ENCODE data around the gene DMGDH.

DMGDH gene

GRCh38 chr5:78975035-78975434 is 94.4 kb downstream of the DMGDH start:
- no peak for TF ChIP-seq Cebpa-rat (IDR thresholded peaks at IDR 0.05)
- H3K27ac ChIP-seq = no peak overlapping the region
- no peak overlapping the region for H3K4me2 ChIP-seq
- H3K4me1 ChIP-seq = peaks cover 3 to 39% (median 10%) of the 10 kb centered on the region in 10 experiments; a peak in 16 of 20 replicates
- peaks cover 0 to 53% (median 25%) of the 10 kb centered on the region in 11 experiments; a peak in 13 of 22 replicates for H4K20me1 ChIP-seq
- H3K9ac ChIP-seq = no peak overlapping the region
- 0 out of 22 replicates have a peak, but pooled peaks cover 0 to 6% (median 0%) of the 10 kb centered on the region in 11 experiments for H3K36me3 ChIP-seq
- H3K9me3 ChIP-seq (replicated peaks in 1 of 11) = peaks cover 0 to 8% (median 0%) of the 10 kb centered on the region in 11 experiments; a peak in 2 of 22 replicates
- H3K27me3 ChIP-seq = no peaks in the 10 kb centered on the region
- no peak overlapping the region for H3K4me3 ChIP-seq

DNA sequence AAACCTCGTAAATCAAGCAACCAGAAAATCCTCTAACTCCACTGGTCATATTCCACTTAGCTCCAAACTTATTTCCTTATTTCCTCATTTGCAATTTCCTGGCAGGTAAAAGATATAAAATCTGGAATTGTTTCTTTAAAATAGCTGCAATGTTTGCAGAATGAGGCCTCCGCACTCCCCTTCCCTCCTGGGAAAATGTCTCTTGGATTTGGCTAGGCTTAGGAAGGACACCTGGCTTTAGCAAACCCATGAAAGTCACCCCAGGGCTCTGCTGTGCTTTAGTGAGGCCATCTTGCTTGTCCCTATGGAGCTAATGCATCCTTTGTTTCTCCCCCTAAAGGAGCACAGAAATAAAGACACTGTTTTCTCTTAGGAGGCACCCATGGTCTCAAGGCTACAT is 94.9 kb downstream of the DMGDH start:
- Histone ChIP-seq H4K20me1 (peaks cover 0 to 54% (median 25%) of the 10 kb centered on the region in 11 experiments; a peak in 13 of 22 replicates), H3K4me3 (no peak overlapping the region), H3K4me1 (peaks cover 3 to 35% (median 8%) of the 10 kb centered on the region in 10 experiments; a peak in 16 of 20 replicates), H3K9ac (no peak overlapping the region), H3K36me3 (0 out of 22 replicates have a peak, but pooled peaks cover 0 to 6% (median 0%) of the 10 kb centered on the region in 11 experiments), H3K4me2 (no peak overlapping the region), H3K27ac (no peak overlapping the region), H3K9me3 (replicated peaks in 1 of 11) (peaks cover 0 to 8% (median 0%) of the 10 kb centered on the region in 11 experiments; a peak in 2 of 22 replicates), H3K27me3 (no peaks in the 10 kb centered on the region)
- no peak for TF ChIP-seq Cebpa-rat (IDR thresholded peaks at IDR 0.05)

DNA sequence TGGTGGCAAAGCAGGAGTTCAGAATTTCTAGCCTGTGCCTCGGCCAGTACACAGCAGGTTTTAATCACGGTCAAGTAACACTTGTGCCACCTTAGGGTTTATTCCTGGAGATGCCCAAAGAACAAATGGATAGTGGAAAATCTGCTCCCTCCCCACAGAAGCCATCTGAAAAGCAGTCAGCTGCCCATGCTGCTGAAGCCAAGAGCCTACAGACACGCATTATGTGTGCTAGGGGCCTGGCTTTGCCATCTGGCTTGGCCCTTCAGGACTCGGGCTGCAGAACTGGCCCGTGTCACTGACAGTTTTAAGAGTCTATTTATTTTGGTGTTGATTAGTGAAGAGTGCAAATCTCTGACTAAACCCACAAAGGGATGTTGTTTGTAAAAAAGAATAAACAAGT is 95.5 kb downstream of the DMGDH start:
- Histone ChIP-seq H3K9ac (no peak overlapping the region), H3K27me3 (no peaks in the 10 kb centered on the region), H3K4me1 (peaks cover 3 to 31% (median 7%) of the 10 kb centered on the region in 10 experiments; a peak in 16 of 20 replicates), H3K36me3 (peaks cover 0 to 1% (median under 1%) of the 10 kb centered on the region in 11 experiments; a peak in 8 of 22 replicates), H3K4me3 (no peak overlapping the region), H3K27ac (no peak overlapping the region), H4K20me1 (peaks cover 0 to 54% (median 25%) of the 10 kb centered on the region in 11 experiments; a peak in 13 of 22 replicates), H3K4me2 (peak overlapping the region in 1 of 11 experiments; percentile 78; a peak in 1 of 22 replicates), H3K9me3 (replicated peaks in 1 of 11) (peaks cover 0 to 8% (median 0%) of the 10 kb centered on the region in 11 experiments; a peak in 1 of 22 replicates)
- TF ChIP-seq Cebpa-rat (IDR thresholded peaks at IDR 0.05) = no peak

DNA sequence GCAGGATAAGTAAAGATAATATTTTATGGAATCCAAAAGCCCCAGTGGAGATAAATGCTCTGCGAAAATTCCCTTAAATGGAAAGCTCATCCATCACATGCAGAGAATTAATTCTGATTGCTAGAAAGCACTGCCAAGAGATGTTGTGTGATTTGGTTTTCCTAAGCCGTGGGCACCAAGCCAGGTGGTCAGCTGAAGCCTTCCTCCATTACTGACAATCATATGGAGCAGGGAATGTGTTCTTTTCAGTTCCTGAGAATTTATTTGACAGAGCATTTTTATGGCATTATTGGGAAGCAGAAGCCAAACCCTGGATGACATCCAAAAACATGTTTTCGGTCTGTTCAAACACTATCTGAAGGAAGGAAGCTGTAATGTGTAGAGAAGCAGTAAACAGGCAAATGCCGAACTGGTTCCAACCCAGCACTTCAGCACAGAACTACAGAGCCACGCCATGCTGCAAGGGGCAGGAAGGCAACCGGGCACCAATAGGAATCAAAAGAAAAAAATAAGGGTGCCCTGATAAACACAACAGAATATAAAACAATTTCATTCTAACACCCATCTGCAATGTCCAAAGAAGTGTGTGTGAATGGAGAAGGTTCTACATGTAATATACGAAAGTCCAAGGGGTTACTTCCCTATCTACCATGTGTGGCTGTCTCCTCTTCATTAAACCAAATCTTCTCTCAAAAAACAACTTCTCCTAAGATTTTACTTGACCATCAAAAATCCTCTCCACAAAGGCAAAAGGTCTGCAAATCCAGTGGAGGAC is 96.6 kb downstream of the DMGDH start:
- Histone ChIP-seq H3K27ac (no peak overlapping the region), H3K4me1 (peaks cover 3 to 24% (median 7%) of the 10 kb centered on the region in 10 experiments; a peak in 16 of 20 replicates), H3K27me3 (no peaks in the 10 kb centered on the region), H3K4me3 (no peak overlapping the region), H3K36me3 (peaks cover 0 to 12% (median 7%) of the 10 kb centered on the region in 11 experiments; a peak in 11 of 22 replicates), H4K20me1 (peaks cover 0 to 54% (median 25%) of the 10 kb centered on the region in 11 experiments; a peak in 12 of 22 replicates), H3K9ac (no peak overlapping the region), H3K4me2 (peak overlapping the region in 5 of 11 experiments; percentile 4 to 78 (median 22); a peak in 5 of 22 replicates), H3K9me3 (replicated peaks in 1 of 11) (peaks cover 0 to 6% (median 0%) of the 10 kb centered on the region in 11 experiments; a peak in 1 of 22 replicates)
- TF ChIP-seq Cebpa-rat (IDR thresholded peaks at IDR 0.05) = no peak

GRCh38 chr5:78971998-78972397 is 97.5 kb downstream of the DMGDH start:
- no peak overlapping the region for H3K4me2 ChIP-seq

DNA sequence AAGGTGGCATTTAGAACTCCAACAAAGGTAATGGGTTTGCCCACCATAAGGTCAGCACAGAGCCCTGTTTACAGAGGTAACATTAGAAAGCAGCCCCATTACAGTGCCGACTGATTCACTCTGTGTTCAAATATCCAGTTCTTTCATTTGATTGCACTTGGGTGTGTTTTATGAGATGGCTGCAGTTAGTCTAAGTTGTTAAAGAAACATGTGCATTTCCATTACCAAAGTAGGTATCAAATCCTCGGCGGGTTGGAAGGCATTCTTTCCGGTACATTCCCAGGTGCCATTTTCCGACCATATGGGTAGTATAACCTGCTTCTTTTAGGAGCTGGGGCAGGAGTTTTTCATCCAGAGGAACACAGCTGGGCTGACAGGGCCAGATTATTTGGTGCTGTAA is 100.7 kb downstream of the DMGDH start:
- Histone ChIP-seq H3K9ac (no peak overlapping the region), H3K4me1 (peaks cover 0 to 15% (median 0%) of the 10 kb centered on the region in 10 experiments; a peak in 7 of 20 replicates), H3K27me3 (no peaks in the 10 kb centered on the region), H3K9me3 (replicated peaks in 1 of 11) (no peaks in the 10 kb centered on the region), H3K4me2 (no peak overlapping the region), H3K27ac (no peak overlapping the region), H3K36me3 (peaks cover 0 to 35% (median 16%) of the 10 kb centered on the region in 11 experiments; a peak in 17 of 22 replicates), H3K4me3 (no peak overlapping the region), H4K20me1 (peaks cover 0 to 38% (median 19%) of the 10 kb centered on the region in 11 experiments; a peak in 10 of 22 replicates)
- no peak for TF ChIP-seq Cebpa-rat (IDR thresholded peaks at IDR 0.05)

More at GRCh38 chr5:78971998-78972397, 97.5 kb downstream of the DMGDH start:
- Histone ChIP-seq H3K9me3 (replicated peaks in 1 of 11) (no peaks in the 10 kb centered on the region), H3K27ac (no peak overlapping the region), H3K36me3 (peaks cover 0 to 21% (median 9%) of the 10 kb centered on the region in 11 experiments; a peak in 11 of 22 replicates), H3K27me3 (no peaks in the 10 kb centered on the region), H3K4me3 (no peak overlapping the region), H3K4me1 (peaks cover 3 to 18% (median 6%) of the 10 kb centered on the region in 10 experiments; a peak in 16 of 20 replicates), H3K9ac (no peak overlapping the region), H4K20me1 (peaks cover 0 to 54% (median 25%) of the 10 kb centered on the region in 11 experiments; a peak in 12 of 22 replicates)
- no peak for TF ChIP-seq Cebpa-rat (IDR thresholded peaks at IDR 0.05)

DNA sequence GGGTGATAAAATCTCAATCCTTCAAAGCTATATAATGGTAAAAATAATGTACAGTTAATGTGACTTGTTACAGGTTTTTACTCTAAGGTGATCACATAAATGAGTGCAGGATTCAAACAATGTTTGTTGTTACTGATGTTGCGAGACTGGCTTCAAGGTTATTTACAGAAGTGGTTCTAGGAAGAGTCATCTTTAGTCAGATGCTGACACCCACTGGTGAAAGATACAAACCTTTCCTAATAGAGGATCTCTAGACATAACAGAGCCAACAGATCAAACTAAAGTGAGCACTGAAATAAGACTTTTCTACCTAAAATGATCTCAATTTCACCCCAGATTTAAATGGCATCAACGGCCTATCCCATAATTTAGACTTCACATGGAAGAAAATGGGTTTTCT is 104.6 kb downstream of the DMGDH start:
- Histone ChIP-seq H3K9ac (no peak overlapping the region), H3K4me1 (no peaks in the 10 kb centered on the region), H3K27me3 (no peaks in the 10 kb centered on the region)

DNA sequence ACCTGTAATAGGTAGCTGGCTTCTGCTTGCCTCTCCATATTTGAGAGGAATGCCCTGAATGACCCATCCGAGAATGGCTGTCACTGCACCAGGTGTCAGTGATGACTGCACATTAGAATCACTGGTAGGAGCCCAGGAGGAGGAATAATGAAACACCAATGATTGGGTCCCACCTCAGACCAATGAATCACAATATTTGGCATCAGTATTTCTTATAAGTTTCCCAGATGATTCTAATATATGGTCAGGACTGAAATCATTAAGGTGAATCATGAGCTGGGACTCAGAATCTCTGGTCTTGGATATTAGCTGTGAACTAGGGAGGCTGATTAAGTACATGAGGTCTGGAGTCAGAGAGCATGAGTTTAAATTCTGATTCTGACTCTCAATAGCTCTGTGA is 107.7 kb downstream of the DMGDH start:
- no peaks in the 10 kb centered on the region; a peak in 1 of 22 replicates for H3K9me3 ChIP-seq (replicated peaks in 1 of 11)
- H4K20me1 ChIP-seq = no peaks in the 10 kb centered on the region
- H3K36me3 ChIP-seq = peaks cover 7 to 64% (median 36%) of the 10 kb centered on the region in 11 experiments; a peak in 20 of 22 replicates
- no peak overlapping the region for H3K4me2 ChIP-seq
- no peaks in the 10 kb centered on the region for H3K27me3 ChIP-seq
- peaks cover 0 to 8% (median 5%) of the 10 kb centered on the region in 10 experiments; a peak in 6 of 20 replicates for H3K4me1 ChIP-seq
- no peak overlapping the region for H3K9ac ChIP-seq
- H3K4me3 ChIP-seq = no peak overlapping the region
- no peak overlapping the region for H3K27ac ChIP-seq
- TF ChIP-seq Cebpa-rat (IDR thresholded peaks at IDR 0.05) = no peak

More for the DNA sequence above, 104.6 kb downstream of the DMGDH start:
- Histone ChIP-seq H4K20me1 (no peaks in the 10 kb centered on the region), H3K36me3 (peaks cover 7 to 70% (median 42%) of the 10 kb centered on the region in 11 experiments; a peak in 20 of 22 replicates), H3K27ac (no peak overlapping the region), H3K4me2 (no peak overlapping the region), H3K4me3 (no peak overlapping the region), H3K9me3 (replicated peaks in 1 of 11) (no peaks in the 10 kb centered on the region)
- TF ChIP-seq Cebpa-rat (IDR thresholded peaks at IDR 0.05) = no peak

- Histone ChIP-seq H3K27me3 (no peaks in the 10 kb centered on the region), H4K20me1 (no peaks in the 10 kb centered on the region), H3K36me3 (peaks cover 7 to 73% (median 43%) of the 10 kb centered on the region in 11 experiments; a peak in 21 of 22 replicates), H3K4me3 (no peak overlapping the region), H3K9ac (no peak overlapping the region), H3K27ac (no peak overlapping the region), H3K9me3 (replicated peaks in 1 of 11) (no peaks in the 10 kb centered on the region; a peak in 1 of 22 replicates), H3K4me2 (no peak overlapping the region), H3K4me1 (peaks cover 0 to 8% (median 5%) of the 10 kb centered on the region in 10 experiments; a peak in 6 of 20 replicates)
- no peak for TF ChIP-seq Cebpa-rat (IDR thresholded peaks at IDR 0.05)
Measured at GRCh38 chr5:78959767-78960166, 109.7 kb downstream of the DMGDH start.

All from BLaER1 treated with 17β-estradiol and CSF1 and Interleukin-3, amounts not matched to agents 10 nM and 100 nM (cell line).